IMR-90 (cell line): ENCODE data around the gene KCNQ5. TPM values are rescaled to one million over a fixed set of nuclear protein-coding genes. Genes with fewer than 3 reads are reported as not detected.

Experiments
- ATAC-seq: fragments of 200-7000 bp; cut with Tn5 transposase; 2 replicates; pipeline ENCODE4 v1.9.1; 2020; ENCODE audit warnings: low read depth, mild to moderate bottlenecking, moderate library complexity
- BruUV-seq: library from RNA; stranded (reverse); fragments of 400-500 nt; replicated peaks from 2 replicates; lab custom pipeline; 2021; lab: Mats Ljungman, UMichigan
- CTCF ChIA-PET: fragments of 300-600 bp; formaldehyde crosslinking; extraction: SDS; loops from one replicate; lab custom pipeline; 2021; ENCODE audit warnings: antibody characterized with exemption; lab: Yijun Ruan, JAX
- POLR2A ChIA-PET: fragments of 300-600 bp; sonication (Branson Sonifier 250); formaldehyde crosslinking; loops from one replicate; lab custom pipeline; 2022; ENCODE audit warnings: antibody characterized with exemption; ENCODE audit not compliant: unreplicated experiment; lab: Charles Lee
- DNase-seq: peaks from one replicate; pipeline ENCODE4 v3.0.0; 2013
- H2AFZ ChIP-seq: replicated peaks from 2 replicates; pipeline ENCODE3; 2013; ENCODE audit warnings: low read length, mild to moderate bottlenecking; ENCODE audit not compliant: poor library complexity
- H2AK5ac ChIP-seq: 2 replicates; pipeline ENCODE4 v1.6.1; 2013; ENCODE audit warnings: low read depth, low read length, inconsistent platforms
- H2AK9ac ChIP-seq: replicated peaks from 2 replicates; pipeline ENCODE3; 2013; ENCODE audit warnings: mild to moderate bottlenecking, low read depth, low read length, moderate library complexity; ENCODE audit not compliant: poor library complexity
- H2BK120ac ChIP-seq: 2 replicates; pipeline ENCODE4 v1.6.1; 2013; ENCODE audit warnings: low read depth, low read length, inconsistent platforms
- H2BK15ac ChIP-seq: 3 replicates; pipeline ENCODE4 v1.6.1; 2013; ENCODE audit warnings: low read depth, low read length, inconsistent platforms
- H2BK20ac ChIP-seq: 2 replicates; pipeline ENCODE4 v1.6.1; 2013; ENCODE audit warnings: low read depth, mild to moderate bottlenecking, inconsistent platforms, low read length, moderate library complexity
- H2BK5ac ChIP-seq: 2 replicates; pipeline ENCODE4 v1.6.1; 2013; ENCODE audit warnings: mild to moderate bottlenecking, low read depth, low read length, inconsistent platforms; ENCODE audit not compliant: poor library complexity, severe bottlenecking
- H3K14ac ChIP-seq: replicated peaks from 2 replicates; pipeline ENCODE4 v1.6.1; 2013; ENCODE audit warnings: low read depth, low read length, inconsistent platforms
- H3K18ac ChIP-seq: 2 replicates; pipeline ENCODE4 v1.6.1; 2013; ENCODE audit warnings: low read depth, low read length, control low read depth
- H3K23ac ChIP-seq: 2 replicates; pipeline ENCODE4 v1.6.1; 2013; ENCODE audit warnings: low read depth, low read length, inconsistent platforms
- H3K27ac ChIP-seq: 2 replicates; pipeline ENCODE4 v1.5.1; 2013; ENCODE audit warnings: mild to moderate bottlenecking, control low read depth, low read length; ENCODE audit not compliant: insufficient read depth
- H3K27me3 ChIP-seq: 2 replicates; pipeline ENCODE4 v1.6.1; 2013; ENCODE audit warnings: low read length; ENCODE audit not compliant: control insufficient read depth, insufficient read depth
- H3K36me3 ChIP-seq: 2 replicates; pipeline ENCODE4 v1.6.1; 2013; ENCODE audit warnings: low read length, mixed read lengths; ENCODE audit not compliant: control insufficient read depth, insufficient read depth
- H3K4ac ChIP-seq: 2 replicates; pipeline ENCODE4 v1.6.1; 2013; ENCODE audit warnings: low read depth, low read length, inconsistent platforms
- H3K4me1 ChIP-seq: 2 replicates; pipeline ENCODE4 v1.6.1; 2013; ENCODE audit warnings: low read length, mixed read lengths; ENCODE audit not compliant: control insufficient read depth, insufficient read depth
- H3K4me2 ChIP-seq: 2 replicates; pipeline ENCODE4 v1.6.1; 2013; ENCODE audit warnings: low read depth, mild to moderate bottlenecking, control low read depth, low read length, moderate library complexity
- H3K4me3 ChIP-seq: 2 replicates; pipeline ENCODE4 v1.5.1; 2013; ENCODE audit warnings: low read depth, mild to moderate bottlenecking, control low read depth, low read length, moderate library complexity; ENCODE audit not compliant: insufficient read depth
- H3K56ac ChIP-seq: 2 replicates; pipeline ENCODE4 v1.6.1; 2013; ENCODE audit warnings: low read length, inconsistent platforms; ENCODE audit not compliant: insufficient read depth; ENCODE audit errors: extremely low read depth
- H3K79me1 ChIP-seq, 2 experiments: 2 replicates each; pipeline ENCODE4 v1.6.1; 2013; ENCODE audit warnings: low read length in 2 of 2, inconsistent platforms in 1 of 2, low read depth in 1 of 2
- H3K9ac ChIP-seq: 2 replicates; pipeline ENCODE4 v1.6.1; 2013; ENCODE audit warnings: low read depth, low read length, control low read depth
- H3K9me1 ChIP-seq: 2 replicates; pipeline ENCODE4 v1.6.1; 2013; ENCODE audit warnings: low read length, inconsistent platforms; ENCODE audit not compliant: insufficient read depth
- H3K9me3 ChIP-seq: 2 replicates; pipeline ENCODE4 v1.6.1; 2013; ENCODE audit warnings: low read length; ENCODE audit not compliant: control insufficient read depth, insufficient read depth
- H4K20me1 ChIP-seq: 2 replicates; pipeline ENCODE4 v1.6.1; 2013; ENCODE audit warnings: low read length, inconsistent platforms; ENCODE audit not compliant: insufficient read depth
- H4K5ac ChIP-seq: 2 replicates; pipeline ENCODE4 v1.6.1; 2013; ENCODE audit warnings: mild to moderate bottlenecking, low read depth, low read length, control low read depth
- H4K8ac ChIP-seq, 2 experiments: 2 replicates each; pipeline ENCODE4 v1.6.1; 2013; ENCODE audit warnings: low read depth in 2 of 2, low read length in 2 of 2, control low read depth in 1 of 2, inconsistent platforms in 1 of 2
- H4K91ac ChIP-seq: 2 replicates; pipeline ENCODE4 v1.6.1; 2013; ENCODE audit warnings: low read depth, low read length, inconsistent platforms; ENCODE audit not compliant: insufficient read depth
- BHLHE40 ChIP-seq: fragments of 150-350 bp; IDR thresholded peaks from 2 replicates; pipeline ENCODE4 v1.6.1; 2016; ENCODE audit warnings: mild to moderate bottlenecking, low read depth, low read length
- CEBPB ChIP-seq: IDR thresholded peaks from 2 replicates; pipeline ENCODE4 v1.6.1; 2012; ENCODE audit warnings: low read depth, low read length, improper control_type of control experiment
- CHD1 ChIP-seq: IDR thresholded peaks from 2 replicates; pipeline ENCODE4 v1.6.1; 2012; ENCODE audit warnings: low read depth, low read length, improper control_type of control experiment
- CTCF ChIP-seq: conservative IDR thresholded peaks from 2 replicates; pipeline ENCODE4 v1.5.1; 2012; ENCODE audit warnings: mild to moderate bottlenecking, low read depth, low read length, improper control_type of control experiment
- ELK1 ChIP-seq: fragments of 150-350 bp; IDR thresholded peaks from 2 replicates; pipeline ENCODE4 v1.6.1; 2016; ENCODE audit warnings: low read depth, mild to moderate bottlenecking, low read length, moderate library complexity, borderline replicate concordance
- FOS ChIP-seq: fragments of 150-350 bp; IDR thresholded peaks from 2 replicates; pipeline ENCODE4 v1.6.1; 2016; ENCODE audit warnings: low read depth, low read length
- MAFK ChIP-seq: IDR thresholded peaks from 2 replicates; pipeline ENCODE4 v1.6.1; 2012; ENCODE audit warnings: low read depth, low read length, improper control_type of control experiment
- MAZ ChIP-seq: IDR thresholded peaks from 2 replicates; pipeline ENCODE4 v1.6.1; 2012; ENCODE audit warnings: low read depth, mild to moderate bottlenecking, low read length, improper control_type of control experiment, moderate library complexity, borderline replicate concordance
- MXI1 ChIP-seq: IDR thresholded peaks from 2 replicates; pipeline ENCODE4 v1.6.1; 2012; ENCODE audit warnings: low read depth, mild to moderate bottlenecking, low read length, moderate library complexity, borderline replicate concordance
- NFE2L2 ChIP-seq: fragments of 150-350 bp; IDR thresholded peaks from 2 replicates; pipeline ENCODE4 v1.6.1; 2016; ENCODE audit warnings: low read depth, mild to moderate bottlenecking, low read length
- POLR2A ChIP-seq: IDR thresholded peaks from 2 replicates; pipeline ENCODE4 v1.6.1; 2012; ENCODE audit warnings: mild to moderate bottlenecking, low read depth, low read length
- RAD21 ChIP-seq: IDR thresholded peaks from 2 replicates; pipeline ENCODE4 v1.6.1; 2012; ENCODE audit warnings: low read length, improper control_type of control experiment
- RCOR1 ChIP-seq: IDR thresholded peaks from 2 replicates; pipeline ENCODE4 v1.6.1; 2012; ENCODE audit warnings: mild to moderate bottlenecking, low read length, improper control_type of control experiment; ENCODE audit not compliant: insufficient replicate concordance
- RFX5 ChIP-seq: IDR thresholded peaks from 2 replicates; pipeline ENCODE4 v1.8.0; 2012; ENCODE audit warnings: low read depth, mild to moderate bottlenecking, low read length, moderate library complexity
- SMC3 ChIP-seq: fragments of 150-350 bp; IDR thresholded peaks from 2 replicates; pipeline ENCODE4 v1.6.1; 2016; ENCODE audit warnings: low read depth, mild to moderate bottlenecking, antibody characterized with exemption, low read length, moderate library complexity
- USF2 ChIP-seq: fragments of 150-350 bp; IDR thresholded peaks from 2 replicates; pipeline ENCODE4 v1.6.1; 2017; ENCODE audit warnings: mild to moderate bottlenecking, antibody characterized with exemption, low read length, low read depth
- WGBS, 2 experiments: methylation state at CpG; one replicate each; pipeline versions ENCODE4 v1.1.5 to v1.1.7; 2013; ENCODE audit warnings: missing lambda C conversion rate in 2 of 2; ENCODE audit not compliant: insufficient read length in 1 of 2; ENCODE audit errors: extremely low coverage in 2 of 2; 5-methylcytosine and 5-hydroxymethylcytosine counted together
- dilution Hi-C: fragments of 300-500 bp; cut with HindIII; formaldehyde crosslinking; loops from one replicate; pipeline ENCODE4 v1.14.3; 2018; ENCODE audit warnings: low sequenced_read_pairs; ENCODE audit not compliant: unreplicated experiment
- in situ Hi-C: fragments of 300-500 bp; cut with MboI; formaldehyde crosslinking; loops from 3 replicates; pipeline ENCODE4 v1.14.3; 2019; ENCODE audit warnings: low sequenced_read_pairs, inconsistent platforms, mixed read lengths
- intact Hi-C: fragments of 100-400 bp; cut with micrococcal nuclease; formaldehyde crosslinking; loops from 2 replicates; pipeline ENCODE4 v1.10.0; 2022
- polyA plus RNA-seq, 3 experiments: library from polyadenylated mRNA; depleted of rRNA; stranded (reverse); fragments of >200 nt; gene quantifications; 2 replicates each; pipeline ENCODE4 v1.2.3, GENCODE V29; 2012; ENCODE audit warnings: low replicate concordance in 1 of 3
- total RNA-seq: library from RNA; depleted of rRNA; stranded (reverse); fragments of >200 nt; gene quantifications from 2 replicates; pipeline ENCODE4 v1.2.3, GENCODE V29; 2012

The KCNQ5 gene
- total and polyA plus RNA-seq, 2 of the 4 experiments (the other 2 are of a cell fraction), result 0.75 to 1.3 TPM

GRCh38 chr6:72738091-72738490 is 116.2 kb downstream of the KCNQ5 start:
- H3K27me3 ChIP-seq, result no peaks in the 10 kb centered on the region
- no peak overlapping the region for H4K8ac ChIP-seq
- no peak overlapping the region for H2BK15ac ChIP-seq
- ChIA-PET CTCF (no interaction called here), POLR2A (no interaction called here)
- no CpG with 5 or more reads among the region's 4 CpGs for WGBS, 2 experiments
- H3K56ac ChIP-seq, result no peak overlapping the region
- no peaks in the 10 kb centered on the region for H3K4me1 ChIP-seq
- in situ Hi-C loops (no loop called here), dilution Hi-C loops (no loop called here), intact Hi-C loops (no loop called here)
- H2BK5ac ChIP-seq, result no peak overlapping the region
- no peak overlapping the region for H2BK120ac ChIP-seq
- no TSS peak for BruUV-seq
- H3K9me3 ChIP-seq, result no peaks in the 10 kb centered on the region
- no peak overlapping the region for H2BK20ac ChIP-seq
- H3K27ac ChIP-seq, result no peak overlapping the region
- no peak overlapping the region for H2AK9ac ChIP-seq
- H3K9me1 ChIP-seq, result no peaks in the 10 kb centered on the region
- no peak overlapping the region for H3K9ac ChIP-seq
- H3K4me3 ChIP-seq, result no peak overlapping the region
- H3K23ac ChIP-seq, result no peak overlapping the region
- H3K36me3 ChIP-seq, result no peaks in the 10 kb centered on the region
- no peaks in the 10 kb centered on the region for H3K79me1 ChIP-seq
- ATAC-seq (no peak), DNase-seq (no peak)
- H3K14ac ChIP-seq, result no peak overlapping the region
- H4K20me1 ChIP-seq, result no peaks in the 10 kb centered on the region
- H2AFZ ChIP-seq, result no peak overlapping the region
- TF ChIP-seq CHD1 (no peak), USF2 (no peak), RFX5 (no peak), ELK1 (no peak), MXI1 (no peak), RAD21 (no peak), FOS (no peak), CTCF (no peak), NFE2L2 (no peak), SMC3 (no peak), MAZ (no peak), RCOR1 (no peak), CEBPB (no peak), POLR2A (no peak), MAFK (no peak), BHLHE40 (no peak)
- H3K4me2 ChIP-seq, result no peak overlapping the region
- no peak overlapping the region for H4K91ac ChIP-seq
- H3K18ac ChIP-seq, result no peak overlapping the region
- no peak overlapping the region for H2AK5ac ChIP-seq
- H3K4ac ChIP-seq, result no peak overlapping the region
- H4K5ac ChIP-seq, result no peak overlapping the region
